GM21825 (cell line): ENCODE results near the gene KCNQ2.
"Not testable (repeated sequence)": the region's sequence is repeated elsewhere in the genome, so short reads cannot be mapped to it uniquely, and the experiment has no call there.

ENCODE experiments used
- ATAC-seq: cut with Tn5 transposase; IDR thresholded peaks from one replicate; pipeline ENCODE4 v1.9.1; 2021; ENCODE audit warnings: mild to moderate bottlenecking, moderate library complexity; ENCODE audit not compliant: unreplicated experiment

The KCNQ2 gene

GRCh38 chr20:63491078-63491477 lies 18.6 kb upstream of the KCNQ2 start:
- ATAC-seq, result no peak

- no peak for ATAC-seq
These were observed 18.0 kb upstream of the KCNQ2 start for GRCh38 chr20:63490416-63490815.

GRCh38 chr20:63488315-63489251 lies 16.1 kb upstream of the KCNQ2 start:
- ATAC-seq, result no peak

GRCh38 chr20:63487781-63488241 lies 15.4 kb upstream of the KCNQ2 start:
- ATAC-seq, result no peak

DNA sequence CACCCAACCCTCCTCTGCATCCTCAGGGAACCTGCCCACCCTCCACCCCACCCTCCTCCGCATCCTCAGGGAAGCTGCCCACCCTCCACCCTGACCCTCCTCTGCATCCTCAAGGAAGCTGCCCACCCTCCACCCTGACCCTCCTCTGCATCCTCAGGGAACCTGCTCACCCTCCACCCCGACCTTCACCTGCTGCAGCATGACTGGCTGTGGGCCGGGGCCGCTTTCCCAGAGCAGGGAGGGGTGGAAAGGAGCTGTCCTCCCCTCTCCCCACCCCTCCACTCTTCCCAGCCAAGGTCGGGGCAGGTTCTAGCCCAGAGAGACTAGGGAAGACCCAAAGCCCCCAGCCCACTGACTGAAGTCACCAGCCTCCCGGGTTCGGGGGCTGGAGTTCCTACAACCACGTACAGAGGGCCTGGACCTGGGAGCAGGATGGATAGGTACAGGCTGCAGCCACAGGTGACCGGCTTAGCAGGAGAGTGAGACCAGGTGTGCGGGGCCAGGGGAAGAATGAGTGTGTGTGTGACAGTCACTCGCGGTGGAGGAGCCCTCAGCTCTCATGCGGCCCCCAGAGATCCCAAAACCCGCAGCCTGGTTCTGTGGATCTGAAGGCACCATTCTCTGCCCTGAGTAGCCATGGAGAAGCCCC lies 14.8 kb upstream of the KCNQ2 start:
- no peak for ATAC-seq

- ATAC-seq, result no peak
These were observed 13.9 kb upstream of the KCNQ2 start for GRCh38 chr20:63486300-63486855.

DNA sequence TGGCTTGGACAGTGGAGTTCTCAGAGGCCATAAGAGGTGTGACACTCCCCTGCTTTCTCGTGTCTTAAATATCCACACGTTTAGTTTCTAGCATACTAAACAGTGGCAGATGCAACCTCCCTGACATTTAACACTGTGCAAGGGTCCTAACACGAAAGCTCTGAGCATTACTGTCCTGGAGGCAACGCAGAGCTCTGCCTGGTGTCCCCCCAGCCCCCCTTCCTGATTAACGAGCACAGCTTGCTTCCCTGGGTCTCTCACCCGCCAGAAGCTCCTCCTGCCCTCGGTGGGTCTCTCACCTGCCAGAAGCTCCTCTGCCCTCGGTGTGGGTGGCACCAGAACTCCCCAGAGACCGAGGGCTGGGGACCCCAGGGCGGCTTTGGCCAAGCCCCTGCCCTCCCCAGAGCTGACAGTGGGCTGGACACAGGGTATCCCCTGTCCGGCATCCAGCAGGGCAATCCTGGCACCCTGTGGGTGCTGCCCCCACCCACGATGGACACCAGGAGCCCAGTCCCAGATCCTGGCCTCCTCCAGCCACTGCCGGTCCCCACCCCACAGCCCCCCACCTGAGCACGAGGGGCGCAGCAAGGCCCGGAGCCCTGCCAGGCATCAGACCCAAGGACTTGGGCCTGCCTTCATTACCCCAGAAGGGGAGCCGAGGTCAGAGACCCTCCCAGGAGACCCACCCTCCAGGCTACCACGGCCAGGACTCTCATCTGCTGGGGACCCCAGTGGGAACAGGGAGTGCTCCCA lies 12.4 kb upstream of the KCNQ2 start:
- ATAC-seq, result no peak

GRCh38 chr20:63484236-63484635 lies 11.8 kb upstream of the KCNQ2 start:
- no peak for ATAC-seq

- ATAC-seq, result no peak
These were observed 11.4 kb upstream of the KCNQ2 start for GRCh38 chr20:63483834-63484233.

DNA sequence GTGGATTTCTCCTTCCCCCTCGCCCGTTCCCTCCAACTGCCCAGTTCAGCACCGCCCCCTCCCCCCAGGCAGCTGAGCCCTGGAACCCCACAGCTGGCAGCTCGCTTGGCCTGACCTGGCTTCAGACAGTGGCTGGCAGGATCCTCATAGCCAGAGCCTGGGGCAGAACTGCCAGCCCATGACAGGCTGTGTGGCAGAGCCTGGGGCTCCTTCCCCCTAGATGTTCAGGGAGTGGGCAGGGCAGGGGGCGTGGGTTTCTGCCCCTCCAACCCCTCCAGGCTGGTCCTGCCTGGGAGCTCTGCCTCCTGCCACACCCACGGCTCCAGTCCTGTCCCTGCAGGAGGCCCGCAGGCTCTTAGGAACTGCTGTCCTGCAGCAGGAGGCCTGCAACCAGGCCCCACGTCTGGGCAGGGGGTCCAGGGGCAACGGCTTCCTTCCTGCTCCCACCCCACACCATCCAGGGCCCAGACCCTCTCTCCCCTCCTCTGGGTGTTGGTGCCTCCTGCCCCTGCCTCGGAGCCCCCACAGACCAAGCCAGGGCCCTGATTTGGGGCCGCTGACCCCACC lies 9.6 kb upstream of the KCNQ2 start:
- ATAC-seq, result no peak

GRCh38 chr20:63481503-63481902 lies 9.0 kb upstream of the KCNQ2 start:
- no peak for ATAC-seq

DNA sequence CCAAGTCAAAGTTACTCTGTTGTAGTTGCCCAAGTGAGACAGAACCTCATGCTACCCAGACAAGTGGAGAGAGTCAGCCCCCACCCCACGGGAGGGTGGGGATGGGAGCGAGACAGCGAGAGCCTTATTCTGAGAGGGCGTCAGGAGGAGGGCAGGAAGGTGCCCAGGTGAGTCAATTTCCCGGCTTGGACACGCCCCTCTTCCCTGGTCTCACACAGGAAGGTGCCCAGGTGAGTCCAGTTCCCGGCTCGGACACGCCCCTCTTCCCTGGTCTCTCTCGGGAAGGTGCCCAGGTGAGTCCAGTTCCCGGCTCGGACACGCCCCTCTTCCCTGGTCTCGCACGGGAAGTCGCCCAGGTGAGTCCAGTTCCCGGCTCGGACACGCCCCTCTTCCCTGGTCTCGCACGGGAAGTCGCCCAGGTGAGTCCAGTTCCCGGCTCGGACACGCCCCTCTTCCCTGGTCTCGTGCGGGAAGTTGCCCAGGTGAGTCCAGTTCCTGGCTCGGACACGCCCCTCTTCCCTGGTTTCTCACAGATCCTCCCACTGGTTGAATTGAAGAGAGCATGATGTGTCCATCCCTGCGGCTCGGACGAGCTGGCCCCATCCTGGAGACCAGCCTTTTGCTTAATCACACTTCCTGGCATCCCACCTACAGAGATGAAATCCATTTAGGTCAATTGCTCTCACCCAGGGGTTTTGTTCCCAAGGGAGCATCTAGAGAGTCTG lies 7.4 kb upstream of the KCNQ2 start:
- not testable (repeated sequence) for ATAC-seq

DNA sequence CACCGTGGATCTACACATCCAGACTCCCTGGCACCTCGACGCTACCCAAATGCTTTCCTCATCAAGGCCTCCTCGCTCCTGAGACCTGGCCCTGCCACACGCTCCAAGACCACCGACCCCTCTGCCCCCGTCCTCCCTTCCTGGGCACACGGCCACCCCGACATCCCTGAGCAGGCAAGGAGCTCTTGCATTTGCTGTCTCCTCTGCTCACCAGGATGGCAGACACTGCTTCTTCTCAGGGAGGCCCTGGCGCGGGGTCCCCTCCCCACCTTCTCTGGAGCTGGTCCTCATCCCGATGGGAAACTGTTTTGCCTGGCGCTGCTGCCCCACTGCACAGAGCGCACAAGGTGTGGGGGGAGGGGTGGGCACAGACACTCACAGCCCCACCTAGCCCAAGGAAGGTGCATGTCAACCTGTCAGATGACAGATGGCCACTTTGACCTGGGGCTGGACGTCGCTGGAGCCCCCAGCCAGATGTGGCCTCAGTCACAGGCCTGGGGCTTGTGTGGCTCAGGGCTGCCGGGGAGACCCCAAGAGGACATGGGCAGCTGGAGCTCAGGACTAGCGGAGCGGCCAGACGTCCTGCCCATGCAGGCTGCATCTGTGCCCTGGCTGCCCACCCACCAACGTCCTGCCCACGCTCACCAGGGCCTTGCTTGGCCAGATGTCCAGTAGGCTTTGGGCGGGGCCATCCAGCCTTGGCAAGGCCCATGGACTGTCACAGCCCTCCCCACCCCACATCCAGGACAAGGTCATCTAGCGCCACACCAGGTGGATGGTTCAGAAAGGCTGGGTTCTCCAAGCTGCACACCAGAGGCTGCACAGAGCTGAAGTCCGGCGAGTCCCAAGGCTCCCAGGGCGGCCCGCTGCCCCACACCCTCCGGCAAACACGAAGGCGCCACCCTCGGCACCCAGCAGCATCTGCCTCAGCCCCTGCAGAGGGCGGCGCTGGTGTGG lies 6.2 kb upstream of the KCNQ2 start:
- no peak for ATAC-seq

DNA sequence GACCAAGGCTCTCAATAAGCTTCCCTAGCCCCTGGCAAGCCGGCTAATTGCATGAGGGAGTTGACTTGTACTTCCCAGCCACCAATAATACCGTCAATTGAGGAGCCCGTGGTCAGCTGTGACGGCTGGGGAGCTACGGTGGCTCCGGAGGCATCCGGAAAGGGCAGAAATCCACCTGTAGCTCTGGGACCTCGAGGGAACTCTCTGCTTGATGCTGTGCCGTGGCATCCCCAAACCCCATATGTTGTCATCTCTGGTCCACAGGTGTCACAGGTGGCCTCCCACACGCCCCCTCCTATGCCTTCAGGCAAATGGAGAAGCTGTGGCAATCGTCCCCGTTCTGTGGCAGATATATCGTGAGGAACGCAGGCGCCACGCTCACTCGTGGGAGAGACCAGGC lies 5.5 kb upstream of the KCNQ2 start:
- no peak for ATAC-seq

DNA sequence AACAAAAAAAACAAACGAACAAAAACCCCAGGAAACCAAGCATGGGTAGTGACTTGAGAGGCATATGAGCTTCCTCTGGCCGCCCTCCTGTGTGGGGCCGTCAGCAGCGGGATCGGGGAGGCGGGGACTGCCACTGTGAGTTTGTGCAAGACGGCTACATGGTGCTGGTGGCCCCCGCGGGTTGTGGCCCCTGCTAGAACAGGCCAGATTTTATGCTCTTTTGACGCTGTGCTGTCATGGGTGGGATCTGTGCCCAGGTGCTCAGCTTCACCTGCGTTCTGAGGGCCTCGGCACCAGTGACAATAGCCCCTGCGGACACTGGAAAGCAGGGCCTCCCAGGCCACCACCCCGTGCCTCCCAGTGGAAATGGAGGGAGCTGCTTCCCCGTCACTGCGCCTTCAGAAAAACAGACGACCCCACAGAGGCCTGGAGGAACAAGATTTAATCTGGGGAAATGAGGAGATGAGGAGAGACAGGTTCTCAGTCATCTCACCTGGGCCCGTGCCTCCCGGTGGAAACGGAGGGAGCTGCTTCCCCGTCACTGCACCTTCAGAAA lies 4.7 kb upstream of the KCNQ2 start:
- no peak for ATAC-seq

GRCh38 chr20:63475209-63475608 lies 2.8 kb upstream of the KCNQ2 start:
- no peak for ATAC-seq

DNA sequence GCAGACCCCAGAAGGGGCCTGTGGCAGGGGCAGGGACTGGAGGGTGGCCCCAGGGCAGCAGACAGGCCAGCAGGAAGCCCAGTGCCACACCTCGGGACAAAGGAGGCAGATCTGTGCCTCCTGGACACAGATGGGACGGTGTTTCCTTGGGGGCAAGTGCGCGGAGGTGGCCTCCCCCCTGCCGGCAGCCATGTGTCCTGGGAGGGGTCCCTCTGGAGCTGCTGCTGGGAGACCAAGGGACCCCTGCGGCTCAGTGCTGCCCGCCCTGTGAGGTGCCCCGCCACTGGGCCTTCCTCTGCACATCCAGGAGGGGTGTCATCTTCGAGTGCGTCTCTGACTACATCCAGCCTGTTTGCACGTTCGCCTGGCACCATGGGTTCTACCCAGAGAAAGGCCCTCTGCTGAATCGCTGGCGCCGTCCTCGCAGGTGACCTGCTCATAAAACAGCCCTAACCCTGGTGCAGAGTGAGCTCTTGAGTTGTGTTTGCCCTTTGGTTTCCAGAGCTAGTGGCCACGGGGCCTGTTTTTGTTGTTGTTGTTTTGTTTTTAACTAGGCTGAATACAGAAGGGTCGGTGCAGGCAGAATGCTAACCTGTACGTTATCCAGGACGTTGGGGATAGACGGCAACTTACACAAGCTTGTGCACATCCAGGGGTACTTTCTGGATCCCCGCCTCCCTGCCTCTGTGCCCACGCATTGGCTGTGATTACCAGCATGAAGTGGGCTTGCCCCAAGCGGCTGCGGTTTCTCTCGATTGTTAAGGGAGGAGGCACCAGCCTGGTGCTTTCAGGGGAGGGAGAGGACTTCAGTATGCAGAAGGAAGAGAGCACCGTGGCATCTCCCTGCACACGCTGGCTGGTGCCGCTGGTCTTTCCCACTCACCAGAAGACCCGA lies 1.3 kb upstream of the KCNQ2 start:
- ATAC-seq, result no peak
